HG03039 (cell line): ENCODE data around the gene EXOSC2.

Experiments
- ATAC-seq: cut with Tn5 transposase; IDR thresholded peaks from one replicate; pipeline ENCODE4 v1.9.1; 2021; ENCODE audit warnings: mild to moderate bottlenecking, moderate library complexity; ENCODE audit not compliant: unreplicated experiment

EXOSC2 gene

GRCh38 chr9:130693101-130693425 lies 517 bp upstream of the EXOSC2 start:
- ATAC-seq = peak; percentile 8

- no peak for ATAC-seq
Measured at GRCh38 chr9:130694205-130694604, 625 bp downstream of the EXOSC2 start.

DNA sequence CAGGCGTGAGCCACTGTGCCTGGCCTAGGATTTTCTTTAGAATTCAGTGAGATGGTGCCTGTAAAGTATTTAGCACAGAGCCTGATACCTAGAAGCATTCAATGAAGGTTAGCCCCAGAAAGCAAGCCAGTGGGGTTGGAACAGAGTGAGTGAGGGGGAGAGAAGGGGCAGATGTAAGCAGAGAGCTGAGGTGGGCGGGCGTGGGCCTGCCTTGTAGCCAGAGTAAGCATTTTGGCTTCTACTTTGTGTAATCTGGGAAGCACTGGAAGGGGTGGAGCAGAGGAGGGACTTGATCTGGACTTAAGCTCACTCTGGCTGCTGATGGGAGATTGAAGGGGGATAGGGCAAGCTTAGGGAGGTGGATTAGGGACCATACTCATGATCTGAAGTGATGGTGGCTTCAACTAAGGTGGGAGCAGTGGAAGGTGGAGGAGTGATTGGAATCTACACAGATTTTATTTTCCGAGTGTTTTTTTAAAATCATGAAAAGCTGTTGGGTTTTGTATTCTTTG lies 2.6 kb downstream of the EXOSC2 start:
- ATAC-seq = no peak

DNA sequence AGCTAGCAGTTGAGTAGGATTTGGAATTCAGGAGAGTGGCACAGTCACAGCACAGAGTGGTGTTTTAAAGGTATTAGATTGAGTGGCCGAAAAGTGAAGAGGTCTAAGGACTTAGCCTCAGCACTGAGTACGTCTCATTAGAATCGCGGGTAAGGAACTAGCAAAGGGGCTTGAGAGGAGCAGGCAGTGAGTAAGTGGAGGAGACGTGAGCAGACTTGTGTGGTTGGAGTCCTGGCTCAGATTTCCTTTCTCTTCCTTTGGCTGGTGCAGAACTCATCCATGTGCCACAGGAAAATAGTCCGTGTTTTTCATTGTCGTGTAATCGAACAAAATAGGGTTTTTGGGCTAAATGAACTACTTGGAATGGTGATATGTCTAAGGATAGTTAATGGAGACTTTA lies 3.4 kb downstream of the EXOSC2 start:
- no peak for ATAC-seq

GRCh38 chr9:130698514-130698913 lies 4.9 kb downstream of the EXOSC2 start:
- no peak for ATAC-seq

- ATAC-seq = no peak
Measured at GRCh38 chr9:130699047-130699446, 5.5 kb downstream of the EXOSC2 start.

- ATAC-seq = no peak
Measured at GRCh38 chr9:130701059-130702022, 7.8 kb downstream of the EXOSC2 start.

GRCh38 chr9:130703501-130703900 lies 9.9 kb downstream of the EXOSC2 start:
- ATAC-seq = no peak

DNA sequence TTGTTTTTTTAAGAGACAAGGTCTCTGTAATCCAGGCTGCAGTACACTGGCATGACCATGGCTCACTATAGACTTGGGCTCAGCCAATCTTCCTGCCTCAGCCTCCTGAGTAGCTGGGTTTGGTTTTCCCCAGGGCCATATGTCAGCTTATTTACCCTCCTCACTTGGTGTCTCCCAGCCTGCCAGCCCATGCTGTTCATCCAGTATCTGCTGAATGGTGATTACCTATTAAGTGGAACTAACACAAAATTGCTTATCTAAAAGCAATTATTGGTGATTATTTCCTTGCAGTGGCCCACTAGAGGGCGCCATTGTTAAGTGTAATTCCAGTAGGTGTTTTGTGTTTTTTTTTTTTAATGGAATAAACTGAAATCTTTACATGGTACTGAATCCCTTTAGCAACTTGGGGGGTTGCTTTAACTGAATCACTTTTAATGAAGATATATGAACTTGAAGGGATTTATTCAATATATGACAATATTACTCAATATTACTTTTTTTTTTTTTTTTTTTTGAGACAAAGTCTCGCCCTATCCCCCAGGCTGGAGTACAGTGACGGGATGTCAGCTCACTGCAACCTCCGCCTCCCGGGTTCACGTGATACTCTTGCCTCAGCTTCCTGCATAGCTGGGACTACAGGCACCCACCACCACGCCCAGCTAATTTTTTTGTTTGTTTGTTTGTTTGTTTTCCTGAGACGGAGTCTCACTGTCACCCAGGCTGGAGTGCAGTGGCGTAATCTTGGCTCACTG lies 13.8 kb downstream of the EXOSC2 start:
- ATAC-seq = no peak

- no peak for ATAC-seq
Measured at GRCh38 chr9:130710822-130711352, 17.3 kb downstream of the EXOSC2 start.

DNA sequence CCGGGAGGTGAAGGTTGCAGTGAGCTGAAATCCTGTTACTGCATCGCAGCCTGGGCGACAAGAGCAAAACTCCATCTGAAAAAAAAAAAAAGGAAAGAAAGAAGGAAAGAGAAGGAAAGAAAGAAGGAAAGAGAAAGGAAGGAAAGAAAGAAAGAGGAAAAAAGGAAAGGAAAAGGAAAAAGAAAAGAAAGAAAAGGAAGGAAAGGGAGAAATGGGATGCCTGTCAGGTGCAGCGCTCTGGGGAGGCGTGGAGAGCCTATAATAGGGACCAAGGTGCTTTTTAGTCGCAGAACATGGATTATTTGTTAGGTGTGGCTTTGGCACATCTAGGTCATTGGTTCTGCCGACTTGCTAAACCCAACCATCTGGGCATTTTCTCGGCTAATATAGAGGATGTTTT lies 17.9 kb downstream of the EXOSC2 start:
- ATAC-seq = no peak

DNA sequence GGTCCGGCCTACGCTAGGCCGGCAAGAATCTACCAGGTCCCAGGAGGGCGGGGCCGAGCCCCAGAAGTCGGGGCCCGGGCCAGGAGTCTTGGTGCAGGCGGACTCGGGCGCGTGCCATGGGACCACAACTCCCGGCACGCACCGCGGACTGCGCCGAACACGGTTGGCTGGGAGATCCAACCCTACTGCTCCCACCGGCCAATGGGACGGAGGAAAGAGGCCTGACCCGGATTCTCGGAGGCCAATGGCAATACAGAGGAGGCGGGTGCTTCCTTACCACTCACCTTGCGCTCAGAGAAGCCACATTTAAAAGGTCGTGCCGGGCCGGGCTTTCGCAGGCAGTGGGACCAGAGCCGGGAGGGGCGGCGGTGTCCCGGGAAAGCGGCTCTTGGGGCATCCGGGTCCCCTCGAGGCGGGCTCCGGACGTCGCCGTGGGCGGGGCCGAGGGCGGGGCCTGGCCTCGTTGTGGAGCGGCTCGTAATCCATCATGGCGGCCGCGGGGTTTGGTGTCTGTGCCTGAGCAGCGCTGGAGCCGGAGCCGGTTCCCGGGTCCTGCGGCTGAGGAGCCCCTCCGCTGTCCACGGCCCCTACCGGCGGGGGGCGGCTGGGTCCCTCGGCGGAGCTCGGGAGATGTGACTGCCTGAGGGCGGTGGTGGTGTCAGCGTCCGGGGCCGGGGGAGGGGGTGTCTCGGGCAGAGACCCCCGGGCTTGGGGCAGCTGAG lies 19.1 kb downstream of the EXOSC2 start:
- peak; percentile 84 for ATAC-seq

- no peak for ATAC-seq
Measured at GRCh38 chr9:130713286-130713960, 19.8 kb downstream of the EXOSC2 start.

- ATAC-seq = no peak
Measured at GRCh38 chr9:130714586-130715110, 21.1 kb downstream of the EXOSC2 start.

DNA sequence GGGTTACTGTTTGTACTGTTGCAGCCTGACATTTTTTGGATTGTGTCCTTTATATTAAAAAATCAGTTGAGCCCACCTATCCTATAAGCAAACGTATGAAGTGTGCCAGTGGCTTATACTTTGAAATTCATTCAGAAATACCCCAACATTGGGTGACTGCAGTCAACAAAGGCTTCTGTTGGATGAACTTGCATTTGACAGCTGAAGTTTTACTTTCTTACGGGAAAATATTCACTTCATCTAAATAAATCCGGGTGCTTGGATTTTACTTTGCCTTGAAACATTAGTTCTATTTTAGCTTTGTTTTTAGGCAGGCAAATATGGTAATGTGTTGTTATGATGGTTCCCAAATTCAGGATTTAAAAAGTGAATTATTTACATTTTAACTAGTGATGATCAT lies 21.7 kb downstream of the EXOSC2 start:
- no peak for ATAC-seq

DNA sequence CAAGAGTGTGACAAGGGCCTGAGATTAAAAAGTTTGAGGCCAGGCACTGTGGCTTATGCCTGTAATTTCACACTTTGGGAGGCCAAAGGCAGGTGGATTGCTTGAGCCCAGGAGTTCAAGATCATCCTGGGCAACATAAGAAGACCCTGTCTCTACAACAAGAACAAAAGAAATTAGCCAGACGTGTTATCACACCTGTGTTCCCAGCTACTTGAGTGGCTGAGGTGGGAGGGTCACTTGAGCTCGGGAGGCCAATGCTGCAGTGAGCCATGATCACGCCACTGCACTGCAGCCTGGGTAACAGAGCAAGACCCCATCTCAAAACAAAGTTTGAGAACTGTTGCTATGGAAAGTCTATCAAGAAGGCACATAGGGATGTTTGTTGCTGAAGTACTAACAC lies 25.0 kb downstream of the EXOSC2 start:
- ATAC-seq = no peak

- no peak for ATAC-seq
Measured at GRCh38 chr9:130720762-130721161, 27.2 kb downstream of the EXOSC2 start.

GRCh38 chr9:130728721-130729120 lies 35.1 kb downstream of the EXOSC2 start:
- ATAC-seq = no peak

GRCh38 chr9:130729145-130729544 lies 35.6 kb downstream of the EXOSC2 start:
- no peak for ATAC-seq

GRCh38 chr9:130731355-130731754 lies 37.8 kb downstream of the EXOSC2 start:
- no peak for ATAC-seq
